ENCODE data around the gene LRBA. TPM values are rescaled to one million over a fixed set of nuclear protein-coding genes. Genes with fewer than 3 reads are reported as not detected.
"Not testable (repeated sequence)": the region's sequence is repeated elsewhere in the genome, so short reads cannot be mapped to it uniquely, and the experiment has no call there.

Gene LRBA
- total RNA-seq, 2 donors from 2014 or later: 55.5 to 77.7 TPM

DNA sequence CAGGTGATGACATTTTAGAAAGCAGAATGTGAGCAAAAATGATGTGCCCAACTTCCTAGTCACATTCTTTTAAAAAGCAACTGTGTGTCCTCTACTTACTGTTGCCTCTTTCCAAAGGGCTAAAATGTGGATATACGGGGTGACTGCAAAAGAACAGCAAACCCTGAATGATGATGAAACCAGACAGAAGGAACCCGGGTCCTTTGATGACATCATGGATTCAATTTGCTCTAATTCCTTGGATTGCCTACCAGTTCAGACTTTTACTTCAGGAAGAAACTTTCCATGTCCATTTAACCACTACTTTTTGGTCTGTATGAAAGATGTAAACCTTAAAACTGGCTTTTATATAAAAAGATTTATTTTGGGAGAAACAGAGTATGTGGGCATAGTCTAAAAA is 624.0 kb downstream of the LRBA start:
- no peak for DNase-seq
- Histone ChIP-seq H3K9ac (ENCODE audit: low read depth in 2 of 2, low read length in 2 of 2) (no peak overlapping the region), H3K27ac (no peak overlapping the region), H3K4me3 (no peak overlapping the region), H3K36me3 (no peaks in the 10 kb centered on the region), H3K4me1 (no peaks in the 10 kb centered on the region), H3K27me3 (no peaks in the 10 kb centered on the region), H3K9me3 (no peaks in the 10 kb centered on the region)
- intact Hi-C loops (cut with DNase I): no loop called here
- TF ChIP-seq, protein P1, sequence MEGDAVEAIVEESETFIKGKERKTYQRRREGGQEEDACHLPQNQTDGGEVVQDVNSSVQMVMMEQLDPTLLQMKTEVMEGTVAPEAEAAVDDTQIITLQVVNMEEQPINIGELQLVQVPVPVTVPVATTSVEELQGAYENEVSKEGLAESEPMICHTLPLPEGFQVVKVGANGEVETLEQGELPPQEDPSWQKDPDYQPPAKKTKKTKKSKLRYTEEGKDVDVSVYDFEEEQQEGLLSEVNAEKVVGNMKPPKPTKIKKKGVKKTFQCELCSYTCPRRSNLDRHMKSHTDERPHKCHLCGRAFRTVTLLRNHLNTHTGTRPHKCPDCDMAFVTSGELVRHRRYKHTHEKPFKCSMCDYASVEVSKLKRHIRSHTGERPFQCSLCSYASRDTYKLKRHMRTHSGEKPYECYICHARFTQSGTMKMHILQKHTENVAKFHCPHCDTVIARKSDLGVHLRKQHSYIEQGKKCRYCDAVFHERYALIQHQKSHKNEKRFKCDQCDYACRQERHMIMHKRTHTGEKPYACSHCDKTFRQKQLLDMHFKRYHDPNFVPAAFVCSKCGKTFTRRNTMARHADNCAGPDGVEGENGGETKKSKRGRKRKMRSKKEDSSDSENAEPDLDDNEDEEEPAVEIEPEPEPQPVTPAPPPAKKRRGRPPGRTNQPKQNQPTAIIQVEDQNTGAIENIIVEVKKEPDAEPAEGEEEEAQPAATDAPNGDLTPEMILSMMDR (IDR thresholded peaks at IDR 0.05): no peak

DNA sequence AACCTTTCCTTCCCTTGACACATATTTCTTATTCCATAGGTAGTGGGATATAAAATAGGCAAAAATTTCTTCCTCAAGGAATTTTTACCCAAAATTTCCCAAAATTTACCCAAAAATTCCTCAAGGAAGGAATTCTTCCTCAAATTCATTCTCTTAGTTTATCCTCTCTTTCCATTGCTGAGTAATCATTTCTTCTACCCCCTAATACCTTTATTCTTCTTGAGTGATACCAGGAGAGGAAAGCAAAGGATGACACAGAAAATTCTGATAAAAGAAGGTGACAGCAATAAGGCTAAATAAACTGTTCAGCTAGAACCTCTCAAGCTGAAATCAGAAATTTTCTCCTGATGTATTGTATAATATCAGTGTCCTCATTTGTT is 624.6 kb downstream of the LRBA start:
- TF ChIP-seq, protein P1 (IDR thresholded peaks at IDR 0.05): no peak

DNA sequence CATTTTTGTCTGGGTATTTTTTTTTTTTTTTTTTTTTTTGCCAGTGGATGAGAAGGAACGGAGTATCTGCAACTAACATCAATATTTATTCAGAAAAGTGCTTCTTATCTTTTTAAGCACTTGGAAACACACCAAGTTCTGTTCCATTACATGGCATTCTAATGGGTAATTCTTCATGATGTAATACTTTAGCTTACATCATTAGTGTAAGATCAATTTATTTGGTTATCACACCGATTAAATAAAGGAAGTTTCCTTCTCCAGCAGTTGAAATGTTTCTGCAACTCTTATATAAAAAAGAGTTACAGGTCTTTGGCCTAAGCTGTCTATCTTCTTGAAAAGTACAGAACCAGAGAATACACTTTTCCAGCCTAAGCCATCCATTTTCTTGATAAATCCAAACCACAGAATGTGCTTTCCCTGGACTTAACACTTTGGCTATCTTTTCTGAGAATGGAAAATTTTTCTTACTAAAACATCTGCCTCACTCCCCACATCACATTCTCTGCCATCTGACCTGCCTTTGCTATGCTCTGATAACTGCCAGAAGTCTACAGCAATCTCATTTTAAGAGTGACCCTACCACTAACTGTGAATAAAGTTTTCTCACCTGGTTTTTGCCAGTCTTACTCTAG is 625.1 kb downstream of the LRBA start:
- Histone ChIP-seq H3K27ac (no peak overlapping the region), H3K9ac (ENCODE audit: low read depth in 2 of 2, low read length in 2 of 2) (no peak overlapping the region), H3K36me3 (no peaks in the 10 kb centered on the region), H3K4me3 (no peak overlapping the region), H3K27me3 (no peaks in the 10 kb centered on the region), H3K9me3 (no peaks in the 10 kb centered on the region), H3K4me1 (no peaks in the 10 kb centered on the region)
- TF ChIP-seq, protein P1 (IDR thresholded peaks at IDR 0.05): no peak
- DNase-seq: no peak
- intact Hi-C loops (cut with DNase I): no loop called here

More for the DNA sequence above, 624.6 kb downstream of the LRBA start:
- Histone ChIP-seq H3K27ac (no peak overlapping the region), H3K27me3 (no peaks in the 10 kb centered on the region), H3K36me3 (no peaks in the 10 kb centered on the region), H3K9me3 (no peaks in the 10 kb centered on the region), H3K4me3 (no peak overlapping the region), H3K4me1 (no peaks in the 10 kb centered on the region), H3K9ac (ENCODE audit: low read depth in 2 of 2, low read length in 2 of 2) (no peak overlapping the region)
- DNase-seq: no peak
- intact Hi-C loops (cut with DNase I): no loop called here

DNA sequence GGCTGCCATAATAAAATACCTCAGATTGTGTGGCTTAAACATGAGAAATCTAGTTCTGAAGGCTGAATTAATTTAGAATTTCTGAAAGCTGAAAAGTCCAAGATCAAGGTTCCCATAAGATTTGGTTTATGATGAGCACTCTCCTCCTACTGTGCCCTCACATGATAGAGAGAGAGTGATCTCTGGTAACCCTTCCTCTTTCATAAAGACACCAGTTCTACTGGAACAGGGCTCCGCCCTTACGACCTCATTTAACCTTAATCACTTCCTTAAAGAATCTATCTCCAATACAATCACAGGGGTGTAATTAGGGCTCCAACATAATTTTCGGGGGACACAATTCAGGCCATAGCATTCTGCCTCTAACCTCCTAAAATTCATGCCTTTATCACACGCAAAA is 627.1 kb downstream of the LRBA start:
- no peak for DNase-seq
- TF ChIP-seq, protein P1 (IDR thresholded peaks at IDR 0.05): no peak
- Histone ChIP-seq H3K36me3 (no peaks in the 10 kb centered on the region), H3K9ac (ENCODE audit: low read depth in 2 of 2, low read length in 2 of 2) (no peak overlapping the region), H3K4me3 (no peak overlapping the region), H3K9me3 (no peaks in the 10 kb centered on the region), H3K4me1 (no peaks in the 10 kb centered on the region), H3K27ac (no peak overlapping the region), H3K27me3 (no peaks in the 10 kb centered on the region)
- intact Hi-C loops (cut with DNase I): no loop called here

DNA sequence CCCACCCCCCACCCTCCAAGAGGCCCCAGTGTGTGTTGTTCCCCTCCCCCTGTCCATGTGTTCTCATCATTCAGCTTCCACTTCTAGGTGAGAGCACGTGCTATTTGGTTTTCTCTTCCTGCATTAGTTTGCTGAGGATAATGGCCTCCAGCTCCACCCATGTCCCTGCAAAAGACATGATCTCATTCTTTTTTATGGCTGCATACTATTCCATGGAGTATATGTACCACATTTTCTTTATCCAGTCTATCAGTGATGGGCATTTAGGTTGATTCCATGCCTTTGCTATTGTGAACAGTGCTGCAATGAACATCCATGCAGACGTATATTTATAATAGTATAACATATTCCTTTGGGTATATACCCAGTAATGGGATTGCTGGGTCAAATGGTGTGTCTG is 628.7 kb downstream of the LRBA start:
- H3K27ac ChIP-seq; H3K4me1 ChIP-seq; H3K4me3 ChIP-seq; intact Hi-C loops (cut with DNase I); H3K9me3 ChIP-seq; H3K27me3 ChIP-seq; H3K36me3 ChIP-seq; DNase-seq; H3K9ac ChIP-seq (ENCODE audit: low read depth in 2 of 2, low read length in 2 of 2): not testable (repeated sequence)

DNA sequence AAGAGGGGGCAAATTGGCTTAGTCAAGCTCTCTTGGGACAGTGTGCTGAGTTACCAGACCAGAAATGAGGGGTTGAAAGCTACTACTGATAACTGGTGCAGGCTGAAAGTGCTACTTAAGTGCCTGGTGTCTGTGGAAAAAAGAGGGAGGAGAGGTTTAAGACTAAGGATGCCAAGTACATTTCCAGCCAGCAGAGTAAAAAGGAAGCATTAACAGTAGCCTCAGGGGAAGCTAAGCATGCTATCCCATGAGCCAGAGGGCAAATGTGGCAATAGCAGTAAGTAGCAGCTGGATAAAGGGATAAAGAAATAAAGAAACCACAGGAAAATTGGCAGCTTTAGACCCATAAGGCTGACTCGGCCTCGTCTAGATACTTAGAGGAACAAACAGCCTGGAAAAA is 629.5 kb downstream of the LRBA start:
- TF ChIP-seq, protein P1 (IDR thresholded peaks at IDR 0.05): no peak
- no peaks in the 10 kb centered on the region for H3K27me3 ChIP-seq
- no peaks in the 10 kb centered on the region for H3K4me1 ChIP-seq
- H3K36me3 ChIP-seq: no peaks in the 10 kb centered on the region
- no peak for DNase-seq
- intact Hi-C loops (cut with DNase I): no loop called here
- H3K4me3 ChIP-seq: no peak overlapping the region
- H3K9ac ChIP-seq (ENCODE audit: low read depth in 2 of 2, low read length in 2 of 2): no peak overlapping the region
- H3K9me3 ChIP-seq: no peaks in the 10 kb centered on the region
- no peak overlapping the region for H3K27ac ChIP-seq

Data from colonic mucosa (tissue), 4 donors.